ENCODE data around the gene LAMTOR4. TPM values are rescaled to one million over a fixed set of nuclear protein-coding genes. Genes with fewer than 3 reads are reported as not detected.
A peak's percentile ranks its signal among the peaks of the same experiment; 100 is the strongest.

LAMTOR4 gene
- total and polyA plus RNA-seq, 2 of the 13 experiments (the other 11 are each of a cell fraction or from before 2014, with no cell fraction given) = 115 to 118 TPM

GRCh38 chr7:100100420-100101015, 48.2 kb upstream of the LAMTOR4 start (continued):
- TF ChIP-seq MLLT10 (CRISPR knock-in tag; IDR thresholded peaks at IDR 0.05) (no peak), SMAD3 (CRISPR knock-in tag; IDR thresholded peaks at IDR 0.05) (no peak; the same call in 1 of the 2 replicates), ZNF772 (CRISPR knock-in tag; IDR thresholded peaks at IDR 0.05) (peak; percentile 93), EZH2 (conservative IDR thresholded peaks at IDR 0.05; ENCODE audit: low read depth, low read length) (no peak), MEIS2 (CRISPR knock-in tag; IDR thresholded peaks at IDR 0.05) (0 out of 2 replicates have a peak, but pooled peaks have one; percentile 15), ZNF513 (CRISPR knock-in tag; conservative IDR thresholded peaks at IDR 0.05) (no peak), ZNF550 (CRISPR knock-in tag; IDR thresholded peaks at IDR 0.05; ENCODE audit: borderline replicate concordance) (no peak), HNF4G (IDR thresholded peaks at IDR 0.05; ENCODE audit: borderline replicate concordance, low read depth, low read length) (no peak), HNF4G (CRISPR knock-in tag; IDR thresholded peaks at IDR 0.05; ENCODE audit: borderline replicate concordance, low read depth) (0 out of 2 replicates have a peak, but pooled peaks have one; percentile 28), ZNF800 (CRISPR knock-in tag; IDR thresholded peaks at IDR 0.05) (no peak; the same call in 1 of the 2 replicates), ZNF512B (CRISPR knock-in tag; IDR thresholded peaks at IDR 0.05; ENCODE audit: borderline replicate concordance) (no peak), ZNF788 (CRISPR knock-in tag; IDR thresholded peaks at IDR 0.05; ENCODE audit: borderline replicate concordance) (peak; percentile 93; the same call in 1 of the 2 replicates), TFE3 (CRISPR knock-in tag; IDR thresholded peaks at IDR 0.05) (peak; percentile 43; the same call in 1 of the 2 replicates), FOSL1 (CRISPR knock-in tag; IDR thresholded peaks at IDR 0.05; ENCODE audit: borderline replicate concordance) (no peak), ZNF12 (CRISPR knock-in tag; IDR thresholded peaks at IDR 0.05) (no peak), TAF15 (IDR thresholded peaks at IDR 0.05; ENCODE audit: low read depth, low read length, poor library complexity, severe bottlenecking) (no peak), ZNF614 (CRISPR knock-in tag; IDR thresholded peaks at IDR 0.05; ENCODE audit: borderline replicate concordance) (peak; percentile 65; the same call in 1 of the 2 replicates), GZF1 (CRISPR knock-in tag; IDR thresholded peaks at IDR 0.05) (no peak), MBNL3 (CRISPR knock-in tag; conservative IDR thresholded peaks at IDR 0.05) (no peak)
